NCI-H2029 (cell line): ENCODE results near the gene SLC18A2.
"Not testable (repeated sequence)": the region's sequence is repeated elsewhere in the genome, so short reads cannot be mapped to it uniquely, and the experiment has no call there.

Experiments
- DNase-seq: peaks from one replicate; lab custom pipeline; 2025; lab: John Stamatoyannopoulos, UW

SLC18A2 gene

DNA sequence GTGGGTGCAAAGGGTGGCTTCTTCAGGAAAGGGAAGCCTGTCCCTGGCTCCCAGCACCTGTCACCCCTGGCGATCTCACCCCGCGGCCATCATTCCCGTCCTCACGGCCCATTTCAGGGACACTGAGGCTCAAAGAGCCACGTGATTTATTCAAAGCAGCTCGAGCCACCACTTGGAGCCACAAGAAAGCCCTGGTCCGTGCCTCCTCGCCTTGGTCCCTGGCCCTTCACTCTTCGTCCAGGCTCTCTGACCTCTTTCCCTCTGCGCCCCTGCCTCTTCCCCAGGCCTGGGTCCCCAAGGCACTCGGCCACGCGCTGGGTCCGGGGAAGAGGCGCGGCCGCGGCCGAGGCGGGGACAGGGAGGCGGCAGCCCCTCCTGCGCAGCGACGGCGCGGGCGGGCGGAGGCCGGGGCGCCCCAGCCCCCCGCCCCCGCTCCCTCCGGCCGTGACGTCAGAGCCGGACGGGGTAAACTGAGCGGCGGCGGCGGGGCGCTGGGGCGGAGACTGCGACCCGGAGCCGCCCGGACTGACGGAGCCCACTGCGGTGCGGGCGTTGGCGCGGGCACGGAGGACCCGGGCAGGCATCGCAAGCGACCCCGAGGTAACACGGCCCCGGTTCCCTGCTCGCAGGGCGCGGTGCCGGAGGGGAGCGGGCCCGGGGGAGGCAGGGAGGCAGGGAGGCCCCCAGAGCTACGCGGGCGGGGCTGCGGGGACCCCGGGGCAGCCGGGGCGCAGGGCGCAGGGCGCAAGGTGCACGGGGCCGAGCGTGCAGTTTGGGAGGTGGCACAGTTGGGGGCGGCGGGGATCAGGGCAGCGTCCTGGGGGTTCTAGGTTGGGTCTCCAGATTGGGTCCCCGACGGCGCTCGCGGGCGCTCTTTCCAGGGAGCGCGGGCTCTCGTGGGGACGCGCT lies at the start of gene SLC18A2:
Gene SLC18A2 (plus strand): TSS at position 494 of the 909 bp plus-strand sequence. CDS start 580 bp downstream, outside the sequence.
- no peak for DNase-seq

- DNase-seq, result no peak
Observed at GRCh38 chr10:117197189-117197588, 43.7 kb upstream of the SLC18A2 start, which contains the start of gene KCNK18. KCNK18 (plus strand) TSS chr10:117197489; CDS start chr10:117197489, 0 bp downstream.

GRCh38 chr10:117198088-117198487 lies 42.8 kb upstream of the SLC18A2 start:
- no peak for DNase-seq

GRCh38 chr10:117201826-117202225 lies 39.1 kb upstream of the SLC18A2 start:
- no peak for DNase-seq

- no peak for DNase-seq
Observed at GRCh38 chr10:117204316-117204715, 36.6 kb upstream of the SLC18A2 start.

GRCh38 chr10:117212176-117212575 lies 28.7 kb upstream of the SLC18A2 start:
- no peak for DNase-seq

- DNase-seq, result no peak
Observed at GRCh38 chr10:117214401-117214800, 26.5 kb upstream of the SLC18A2 start.

DNA sequence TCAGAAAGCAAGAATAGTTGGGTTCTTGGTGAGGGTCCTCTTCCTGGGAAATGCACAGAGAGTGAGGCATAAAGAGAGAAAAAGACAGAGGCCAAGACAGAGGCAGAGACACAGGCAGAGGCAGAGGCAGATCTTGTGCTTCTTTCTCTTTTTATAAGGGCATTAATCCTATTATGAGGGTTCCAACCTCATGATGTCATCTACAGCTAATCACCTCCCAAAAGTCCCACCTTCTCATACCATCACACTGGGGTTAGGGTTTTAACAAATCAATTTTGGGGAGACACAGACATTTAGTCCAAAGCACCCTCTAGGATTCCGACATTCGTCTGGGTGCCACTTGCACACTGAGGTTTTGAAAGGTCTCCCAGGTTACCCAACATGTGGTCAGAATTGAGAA lies 25.8 kb upstream of the SLC18A2 start:
- no peak for DNase-seq

DNA sequence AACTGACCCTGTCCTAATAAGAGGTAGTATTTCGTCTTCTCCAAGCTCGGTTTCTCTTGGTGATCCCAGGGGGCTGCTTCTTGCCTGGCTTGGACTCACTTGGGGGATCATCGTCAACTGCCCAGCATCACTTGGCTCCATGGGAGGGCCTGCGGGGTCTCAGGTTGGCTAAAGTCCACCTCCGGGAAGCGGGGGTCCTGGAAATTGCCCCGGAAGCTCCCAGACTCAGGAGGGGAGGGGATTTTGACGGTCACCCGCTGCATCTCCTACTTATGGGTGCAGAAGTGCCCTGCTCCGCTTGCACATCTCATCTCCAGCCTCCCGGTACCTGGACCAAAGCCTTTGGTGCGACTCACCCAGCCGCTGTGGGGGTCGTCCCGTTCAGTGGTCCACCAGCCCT lies 24.9 kb upstream of the SLC18A2 start:
- no peak for DNase-seq

- no peak for DNase-seq
Observed at GRCh38 chr10:117216611-117217195, 24.2 kb upstream of the SLC18A2 start.

- no peak for DNase-seq
Observed at GRCh38 chr10:117217196-117217761, 23.6 kb upstream of the SLC18A2 start.

DNA sequence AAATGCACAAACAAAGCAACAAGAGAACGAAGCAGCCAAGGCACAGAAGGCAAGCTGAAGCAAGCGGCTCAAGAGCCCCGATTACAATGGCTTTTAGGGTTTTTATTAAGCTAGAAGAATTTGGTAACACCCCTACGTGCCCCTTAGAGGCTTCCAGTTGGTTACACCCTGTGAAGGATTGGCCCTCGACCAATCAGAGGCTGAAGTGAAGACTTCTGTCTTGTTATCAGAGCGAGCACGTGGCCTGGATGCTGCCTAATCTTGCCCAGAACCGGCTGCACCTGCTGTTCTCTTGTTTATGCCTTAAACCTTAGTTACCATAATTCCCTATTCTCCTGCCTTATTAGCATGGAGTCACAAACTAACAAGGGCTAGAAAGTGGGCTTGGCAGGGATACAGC lies 22.3 kb upstream of the SLC18A2 start:
- no peak for DNase-seq

GRCh38 chr10:117221156-117221711 lies 19.7 kb upstream of the SLC18A2 start:
- no peak for DNase-seq

GRCh38 chr10:117222552-117222951 lies 18.4 kb upstream of the SLC18A2 start:
- no peak for DNase-seq

- no peak for DNase-seq
Observed at GRCh38 chr10:117222976-117223692, 17.8 kb upstream of the SLC18A2 start.

- DNase-seq, result no peak
Observed at GRCh38 chr10:117223693-117224430, 17.1 kb upstream of the SLC18A2 start.

DNA sequence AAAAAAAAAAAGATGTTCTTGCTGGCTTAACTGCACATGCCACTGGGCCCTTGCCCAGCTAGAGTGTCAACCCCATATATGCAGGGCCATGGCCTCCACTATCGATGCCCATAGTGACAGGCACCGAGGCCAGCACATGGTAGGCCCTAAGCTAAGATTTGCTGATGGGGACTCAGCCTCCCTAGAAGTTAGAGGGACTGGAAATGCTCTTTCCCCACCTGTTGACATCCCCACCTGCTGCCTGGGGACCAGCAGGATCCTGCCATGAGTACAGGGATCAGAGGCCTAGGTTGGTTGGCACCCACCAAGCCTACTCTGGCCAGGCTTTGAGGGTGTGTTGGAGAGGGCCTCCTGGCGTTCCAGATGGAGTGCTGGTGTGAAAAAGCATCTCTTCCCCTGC lies 16.0 kb upstream of the SLC18A2 start:
- no peak for DNase-seq

DNA sequence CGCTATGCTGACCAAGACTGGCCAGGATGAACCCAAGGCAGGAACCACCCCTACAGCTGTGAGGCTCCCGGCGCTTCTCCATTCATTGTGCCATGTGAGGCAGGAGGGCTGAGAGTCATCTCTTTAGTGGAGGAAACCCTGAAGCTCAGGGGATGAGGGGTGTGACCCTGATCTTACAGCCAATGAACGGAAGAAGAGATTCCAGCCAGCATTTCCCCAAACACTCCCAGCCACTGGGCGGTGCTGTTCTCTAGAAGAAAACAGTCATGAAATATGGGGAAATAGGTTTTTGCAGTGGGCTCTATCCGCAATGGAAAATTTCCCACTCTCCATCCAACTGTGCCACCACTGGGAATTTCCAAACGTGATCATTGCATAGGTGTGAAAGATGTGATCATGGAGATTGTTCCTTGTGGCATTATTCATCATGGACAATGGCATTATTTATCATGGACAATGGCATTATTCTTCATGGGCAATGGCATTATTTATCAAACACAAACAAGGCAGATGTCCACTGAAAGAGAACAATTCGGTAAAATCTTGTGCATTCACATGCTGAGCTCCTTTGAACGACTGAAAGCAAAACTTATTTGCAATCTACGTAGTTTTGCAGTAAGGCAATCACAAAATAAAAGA lies 14.0 kb upstream of the SLC18A2 start:
- DNase-seq, result no peak

DNA sequence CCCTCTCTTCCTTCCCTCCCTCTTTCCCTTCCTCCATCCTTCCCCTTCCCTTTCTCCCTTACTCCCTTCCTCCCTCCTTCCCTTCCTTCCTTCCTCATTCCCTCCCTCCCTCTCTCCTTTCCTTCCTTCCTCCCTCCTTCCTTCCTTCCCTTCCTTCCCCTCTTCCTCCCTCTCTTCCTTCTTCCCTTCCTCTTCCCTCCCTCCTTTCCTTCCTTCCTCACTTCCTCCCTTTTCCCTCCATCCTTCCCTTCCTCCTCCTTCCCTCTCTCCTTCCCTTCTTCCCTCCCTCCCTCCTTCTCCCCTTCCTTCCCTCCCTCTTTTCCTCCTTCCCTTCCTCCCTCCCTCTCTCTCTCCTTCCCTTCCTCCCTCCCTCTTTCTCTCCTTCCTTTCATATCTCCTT lies 12.7 kb upstream of the SLC18A2 start:
- DNase-seq, result no peak

GRCh38 chr10:117230107-117230506 lies 10.8 kb upstream of the SLC18A2 start:
- DNase-seq, result not testable (repeated sequence)
